SIG-M5 (cell line): ENCODE measurements around the gene ELF1.
"Not testable (repeated sequence)": the region's sequence is repeated elsewhere in the genome, so short reads cannot be mapped to it uniquely, and the experiment has no call there.

ENCODE experiments used
- DNase-seq: peaks from one replicate; lab custom pipeline; 2025; lab: John Stamatoyannopoulos, UW

Gene ELF1

DNA sequence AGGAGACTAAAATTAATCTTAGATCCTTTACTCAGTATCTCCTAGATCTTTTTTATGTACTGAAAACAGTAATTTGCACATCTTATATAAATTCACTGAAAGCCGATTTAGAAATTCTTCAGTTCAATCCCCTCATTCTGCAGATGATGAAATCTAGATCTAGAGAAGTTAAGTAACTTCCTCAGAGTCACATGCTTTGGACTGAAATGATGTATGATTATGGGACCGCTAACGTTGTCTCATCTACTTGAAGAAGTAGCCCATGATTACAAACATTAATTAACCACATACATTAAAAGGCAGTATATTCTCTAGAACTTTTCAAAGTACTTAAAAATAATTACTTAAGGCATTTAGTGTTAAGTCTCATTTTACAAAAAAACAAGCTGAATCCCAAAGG is 37.8 kb downstream of the ELF1 start:
- DNase-seq, result peak; percentile 86

DNA sequence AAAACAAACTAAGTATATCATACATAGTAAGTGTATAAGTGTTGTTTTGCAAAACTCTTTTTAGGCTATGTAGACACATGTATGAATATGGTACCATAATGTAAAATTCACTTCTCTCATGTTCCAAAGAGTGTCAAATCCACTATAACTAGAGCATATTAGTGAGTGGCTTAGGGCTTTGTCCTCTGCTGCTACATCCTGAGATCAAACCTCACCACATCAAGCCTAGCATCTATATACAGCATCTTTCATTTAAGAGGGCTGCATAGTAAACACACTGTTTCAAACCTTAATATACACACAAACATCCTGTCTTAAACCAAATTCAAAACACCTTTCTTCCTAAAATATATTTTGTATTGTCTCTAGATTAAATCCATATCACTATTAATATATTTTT is 38.7 kb downstream of the ELF1 start:
- DNase-seq, result no peak

DNA sequence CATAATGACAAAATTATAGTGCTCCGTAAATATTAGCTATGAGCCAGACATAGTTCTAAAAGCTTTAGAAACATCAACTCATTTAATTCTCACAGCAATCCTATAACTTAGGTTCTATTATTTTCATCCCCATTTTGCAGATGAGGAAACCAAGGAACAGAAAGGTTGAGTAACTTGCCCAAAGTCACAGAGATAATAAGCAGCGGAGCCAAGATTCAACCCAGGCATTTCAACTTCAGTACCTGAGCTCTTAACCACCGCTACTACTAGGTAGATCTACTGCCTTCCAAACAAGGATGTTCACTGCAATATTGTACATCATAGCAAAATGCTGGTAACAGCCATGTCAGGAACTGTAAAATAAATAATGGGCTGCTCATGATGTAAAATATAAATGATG is 39.9 kb downstream of the ELF1 start:
- DNase-seq, result no peak

GRCh38 chr13:40978109-40978508 is 41.0 kb downstream of the ELF1 start:
- not testable (repeated sequence) for DNase-seq

DNA sequence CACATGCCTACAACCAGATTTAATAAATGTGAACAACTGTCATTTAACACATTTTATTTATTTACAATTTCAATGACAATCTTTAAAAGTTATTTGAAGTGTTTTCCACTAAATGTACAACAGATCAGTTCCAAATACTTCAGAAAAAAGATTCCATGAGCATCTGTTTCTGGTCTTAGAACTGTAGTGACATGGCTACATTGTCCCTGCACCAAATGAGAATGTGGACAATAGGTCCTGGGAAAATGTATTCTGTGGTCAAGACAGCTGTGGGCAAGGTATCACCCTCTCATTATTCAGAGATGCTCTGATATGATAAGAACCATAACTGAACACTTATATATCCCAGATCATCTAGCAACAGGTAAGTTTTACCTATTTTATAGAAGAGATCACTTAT is 43.7 kb downstream of the ELF1 start:
- no peak for DNase-seq

DNA sequence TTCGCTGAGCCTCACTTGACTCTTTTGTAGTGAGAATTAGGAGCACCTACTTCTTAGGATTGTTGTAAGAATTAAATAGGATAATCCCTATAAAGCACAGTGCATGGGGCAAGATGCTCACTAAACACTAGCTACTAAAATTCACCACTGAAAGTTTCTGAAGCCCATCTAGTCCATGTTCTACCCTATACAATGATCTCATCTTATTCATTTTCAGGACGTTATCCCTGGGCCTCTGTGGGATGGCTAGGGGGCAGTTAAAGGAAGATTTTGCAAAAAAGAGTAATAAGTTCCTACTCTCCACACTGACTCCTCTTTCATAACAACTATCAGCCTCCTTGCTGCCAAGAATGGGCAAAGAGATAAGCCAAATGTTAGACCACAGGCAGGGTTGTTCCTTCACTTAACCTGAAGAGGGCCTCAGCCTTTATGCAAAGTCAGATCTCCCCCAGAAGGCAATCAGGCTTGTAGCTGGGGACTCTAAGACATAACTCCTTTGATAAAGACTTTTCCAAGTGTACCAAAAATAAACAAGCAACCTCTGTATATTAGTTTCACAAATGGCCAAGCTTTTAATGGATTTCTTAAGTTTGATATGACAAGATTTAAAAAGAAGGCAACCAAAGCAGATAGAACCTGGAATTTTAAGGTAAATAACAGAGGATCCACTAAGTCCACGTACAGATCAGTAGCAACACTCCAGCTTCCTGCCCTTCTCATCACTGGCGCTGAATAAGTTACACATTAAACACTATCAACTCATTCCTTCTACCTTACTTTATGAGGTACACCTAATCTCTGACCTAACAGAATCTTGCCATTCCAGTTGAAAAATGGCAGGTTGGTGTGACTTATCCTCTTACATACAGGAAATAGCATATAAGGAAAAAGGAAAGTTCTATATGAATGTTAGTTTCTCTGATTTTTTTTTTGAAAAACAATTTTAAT is 44.4 kb downstream of the ELF1 start:
- peak; percentile 59 for DNase-seq

GRCh38 chr13:40973409-40973808 is 45.7 kb downstream of the ELF1 start:
- DNase-seq, result no peak

DNA sequence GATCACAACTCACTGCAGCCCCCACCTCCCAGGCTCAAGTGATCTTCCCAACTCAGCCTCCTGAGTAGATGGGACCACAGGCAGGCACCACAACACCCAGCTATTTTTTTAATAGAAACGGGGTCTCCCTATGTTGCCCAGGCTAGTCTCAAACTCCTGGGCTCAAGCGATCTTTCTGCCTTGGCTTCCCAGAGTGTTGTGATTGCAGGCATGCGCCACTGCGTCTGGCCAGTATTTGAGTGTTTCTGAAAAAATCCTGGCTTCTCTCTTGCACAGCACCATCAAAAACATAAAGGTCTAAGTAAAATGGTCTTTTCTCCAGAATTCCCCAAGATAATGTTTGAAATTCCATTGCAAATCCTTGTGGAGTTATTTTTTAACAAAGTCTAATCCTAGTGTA is 47.8 kb downstream of the ELF1 start:
- DNase-seq, result no peak

- DNase-seq, result no peak
Observed at GRCh38 chr13:40970803-40971202, 48.3 kb downstream of the ELF1 start.

GRCh38 chr13:40969169-40969901 is 49.8 kb downstream of the ELF1 start:
- peak; percentile 21 for DNase-seq

GRCh38 chr13:40968416-40969000 is 50.6 kb downstream of the ELF1 start:
- no peak for DNase-seq

DNA sequence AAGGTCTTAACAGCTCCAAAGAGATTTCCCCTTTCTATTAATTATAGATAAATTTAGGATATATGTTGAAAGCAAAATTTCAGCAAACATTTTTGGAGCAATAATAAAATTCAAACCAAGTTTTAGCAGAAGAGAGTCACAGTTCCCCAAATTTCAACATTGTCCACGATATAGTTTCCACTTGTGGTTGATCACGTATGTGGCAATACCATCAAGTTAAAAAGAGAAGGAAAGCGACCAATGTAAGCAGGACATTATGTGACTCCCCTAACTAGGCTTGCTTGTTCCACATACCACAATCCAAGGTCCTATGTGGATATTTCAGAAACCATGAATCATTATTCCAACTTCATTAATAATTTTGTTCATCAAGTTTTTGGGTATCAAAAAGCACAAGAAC is 52.8 kb downstream of the ELF1 start:
- DNase-seq, result peak; percentile 76

GRCh38 chr13:40963927-40964326 is 55.2 kb downstream of the ELF1 start:
- DNase-seq, result no peak

- no peak for DNase-seq
Observed at GRCh38 chr13:40961826-40962225, 57.3 kb downstream of the ELF1 start.

DNA sequence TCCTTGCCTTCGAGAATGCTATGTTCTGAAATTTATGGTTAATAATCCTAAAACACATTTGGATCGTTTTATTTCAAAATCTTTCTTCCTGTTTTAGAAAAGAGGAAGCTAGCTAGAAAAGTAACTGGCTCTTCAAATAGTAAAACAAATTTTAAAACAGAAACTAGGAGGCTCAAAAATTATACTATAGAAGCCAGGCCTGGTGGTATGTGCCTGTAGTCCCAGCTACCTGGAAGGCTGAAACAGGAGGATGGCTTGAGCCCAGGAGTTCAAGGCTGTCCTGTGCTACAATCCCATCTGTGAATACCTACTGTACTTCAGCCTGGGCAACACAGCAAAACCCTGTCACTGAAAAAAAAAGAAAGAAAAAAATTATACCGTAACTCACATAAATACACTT is 57.9 kb downstream of the ELF1 start:
- DNase-seq, result peak; percentile 76

DNA sequence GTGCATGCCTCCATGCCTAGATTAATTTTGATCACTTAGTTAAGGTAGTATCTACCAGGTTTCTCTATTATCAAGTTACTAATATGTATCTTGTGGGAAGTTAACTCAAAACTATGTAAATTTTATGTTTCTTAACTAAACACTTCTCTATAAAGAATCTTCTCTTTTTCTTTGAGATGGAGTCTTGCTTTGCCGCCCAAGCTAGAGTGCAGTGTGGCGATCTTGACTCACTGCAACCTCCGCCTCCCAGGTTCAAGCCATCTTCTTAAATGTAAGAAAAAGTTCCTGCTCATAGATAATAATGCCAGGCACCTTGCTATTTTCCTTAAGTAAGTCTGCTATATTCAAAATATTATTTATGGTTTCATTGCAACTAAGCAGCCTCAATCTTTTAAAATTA is 58.4 kb downstream of the ELF1 start:
- DNase-seq, result no peak

DNA sequence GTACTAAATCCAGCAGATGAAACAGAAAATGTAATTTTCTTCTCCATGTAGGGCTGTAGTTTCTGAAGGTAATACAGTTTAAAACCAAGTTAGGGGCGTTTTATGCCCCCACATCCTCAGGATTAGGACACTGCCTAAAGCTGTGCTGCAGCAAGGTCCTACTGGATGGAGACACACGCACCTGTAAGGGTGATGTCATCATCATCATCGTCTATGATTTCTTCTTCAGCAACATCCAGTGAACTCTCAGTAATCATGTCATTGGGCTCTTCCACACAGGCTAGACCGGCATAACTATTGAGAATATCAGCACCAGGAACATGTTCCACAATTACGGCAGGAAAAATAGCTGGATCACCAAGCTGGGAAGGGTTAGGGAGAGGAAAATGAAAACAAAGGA is 60.5 kb downstream of the ELF1 start:
- no peak for DNase-seq

DNA sequence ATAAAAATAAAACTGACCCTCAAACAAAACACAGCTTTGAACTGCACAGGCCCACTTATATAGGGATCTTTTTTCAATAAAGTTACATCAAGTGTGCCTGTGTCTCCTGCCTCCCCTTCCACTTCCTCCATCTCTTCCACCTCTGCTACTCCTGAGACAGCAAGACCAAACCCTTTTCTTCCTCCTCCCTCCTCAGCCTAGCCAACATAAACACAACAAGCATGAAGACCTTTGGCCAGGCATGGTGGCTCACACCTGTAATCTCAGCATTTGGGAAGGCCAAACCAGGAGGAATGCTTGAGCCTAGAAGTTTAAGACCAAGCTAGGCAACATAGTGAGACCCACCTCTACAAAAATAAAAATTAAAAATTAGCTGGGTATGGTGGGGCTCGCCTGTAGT is 72.6 kb downstream of the ELF1 start:
- DNase-seq, result no peak

GRCh38 chr13:40943073-40943472 is 76.0 kb downstream of the ELF1 start:
- DNase-seq, result no peak

DNA sequence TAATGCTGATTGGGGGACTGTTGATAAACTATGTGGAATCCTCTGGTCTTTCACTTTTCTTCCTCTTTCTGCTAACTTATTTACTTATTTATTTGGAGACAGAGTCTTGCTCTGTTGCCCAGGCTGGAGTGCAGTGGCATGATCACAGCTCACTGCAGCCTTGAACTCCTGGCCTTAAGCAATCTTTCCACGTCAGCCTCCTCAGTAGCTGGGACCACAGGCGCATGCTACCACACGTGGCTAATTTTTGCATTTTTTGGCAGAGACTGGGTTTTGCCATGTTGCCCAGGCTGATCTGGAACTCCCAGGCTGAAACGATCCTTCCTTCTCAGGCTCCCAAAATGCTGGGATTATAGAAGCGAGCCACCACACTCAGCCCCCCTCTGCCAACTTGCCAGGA is 77.5 kb downstream of the ELF1 start:
- DNase-seq, result no peak

DNA sequence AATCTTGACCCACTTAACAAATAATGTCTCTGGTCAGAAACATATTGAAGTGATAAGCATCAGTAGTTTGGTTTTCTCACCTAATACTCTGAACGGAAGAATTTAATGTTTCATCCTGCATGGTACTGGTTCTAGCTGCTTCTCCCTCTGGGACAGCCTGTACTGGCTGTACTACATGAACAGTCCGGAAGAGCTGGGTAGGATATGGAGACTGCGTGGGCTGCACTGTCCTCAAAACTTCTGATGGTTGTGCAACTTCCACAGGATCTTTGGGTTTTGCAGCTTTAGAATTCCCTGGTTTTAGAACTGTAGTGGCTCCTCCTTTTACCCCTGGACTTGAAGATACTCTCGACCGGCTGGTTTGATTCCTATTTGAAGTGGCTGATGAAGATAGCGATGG is 78.3 kb downstream of the ELF1 start:
- no peak for DNase-seq

GRCh38 chr13:40933508-40934204 is 85.5 kb downstream of the ELF1 start:
- no peak for DNase-seq
